Measurements from ENCODE around the gene VTN.

VTN gene

DNA sequence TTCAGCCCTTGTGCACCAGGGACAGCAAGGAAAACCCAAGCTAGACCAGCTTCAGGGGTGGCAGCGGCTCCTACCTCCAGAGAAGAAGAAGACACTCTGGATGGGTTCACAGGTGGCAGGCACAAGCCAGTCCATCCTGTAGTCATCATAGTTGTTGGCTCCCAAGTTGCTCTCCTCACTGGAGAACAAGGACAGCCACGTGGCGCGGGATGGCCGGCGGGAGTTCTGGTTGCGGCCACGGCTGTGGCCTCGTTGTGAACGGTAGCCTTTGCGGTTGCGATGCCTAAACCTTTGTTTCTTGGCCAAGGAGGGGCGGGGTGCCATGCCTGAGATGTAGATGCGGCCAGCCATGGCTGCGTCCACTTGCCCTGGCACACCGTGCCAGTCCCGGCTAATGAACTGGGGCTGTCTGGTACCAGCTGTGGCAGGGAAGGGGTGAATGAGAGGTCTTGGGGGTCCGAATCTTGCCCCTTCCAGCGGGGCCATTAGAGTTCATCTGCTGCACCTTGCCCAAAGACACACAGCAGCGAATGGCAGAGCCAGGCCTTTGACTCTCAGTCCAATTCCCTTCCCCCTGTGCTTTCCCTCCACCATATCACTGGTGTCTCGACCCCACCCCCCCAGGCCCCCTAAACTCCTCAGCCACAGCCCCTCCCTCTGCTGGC is 2.3 kb downstream of the VTN start:
- no peak for DNase-seq

DNA sequence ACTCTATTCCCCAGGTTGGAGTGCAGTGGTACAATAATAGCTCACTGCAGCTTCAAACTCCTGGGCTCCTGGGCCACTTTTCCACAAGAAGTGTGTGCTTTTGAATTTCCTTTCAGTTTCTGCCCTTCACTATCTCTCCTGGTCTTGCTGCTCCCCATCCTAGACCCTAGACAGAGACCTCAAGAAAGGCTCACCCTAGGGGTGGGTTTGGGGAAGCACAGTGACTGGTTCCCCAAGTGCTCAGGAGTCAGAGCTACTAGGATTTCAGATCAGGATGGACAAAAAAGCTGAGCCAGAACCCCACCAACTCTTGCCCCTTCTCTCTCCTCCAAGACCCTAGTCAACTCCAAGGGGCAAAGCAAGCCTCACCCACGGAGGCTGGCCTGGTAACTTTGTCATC is 3.5 kb downstream of the VTN start:
- DNase-seq = no peak

DNA sequence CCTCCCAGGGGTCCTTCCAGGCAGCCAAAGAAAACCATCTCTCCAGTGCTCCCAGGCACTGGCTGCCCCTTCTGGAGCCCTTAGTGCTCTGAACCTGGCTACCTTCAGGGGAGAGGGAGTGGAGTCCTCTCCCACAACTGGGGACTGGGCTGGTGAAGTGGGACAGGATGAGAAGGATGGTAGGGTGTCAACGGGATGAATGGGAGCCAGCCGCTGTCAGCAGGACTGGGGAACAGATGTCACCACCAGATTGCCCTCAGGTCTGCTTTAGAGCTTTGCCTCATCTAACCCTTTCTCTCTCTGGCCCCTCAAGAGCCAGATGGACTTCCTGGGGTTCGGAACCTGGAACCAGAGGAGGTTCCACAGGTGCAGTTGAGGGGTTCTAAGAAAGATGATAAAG is 4.6 kb downstream of the VTN start:
- no peak for DNase-seq

- DNase-seq = no peak
These were observed 5.3 kb downstream of the VTN start, which contains the start of gene SEBOX for GRCh38 chr17:28364665-28365363. Gene SEBOX (minus strand): TSS chr17:28365199. CDS start chr17:28365151, 48 bp downstream.

DNA sequence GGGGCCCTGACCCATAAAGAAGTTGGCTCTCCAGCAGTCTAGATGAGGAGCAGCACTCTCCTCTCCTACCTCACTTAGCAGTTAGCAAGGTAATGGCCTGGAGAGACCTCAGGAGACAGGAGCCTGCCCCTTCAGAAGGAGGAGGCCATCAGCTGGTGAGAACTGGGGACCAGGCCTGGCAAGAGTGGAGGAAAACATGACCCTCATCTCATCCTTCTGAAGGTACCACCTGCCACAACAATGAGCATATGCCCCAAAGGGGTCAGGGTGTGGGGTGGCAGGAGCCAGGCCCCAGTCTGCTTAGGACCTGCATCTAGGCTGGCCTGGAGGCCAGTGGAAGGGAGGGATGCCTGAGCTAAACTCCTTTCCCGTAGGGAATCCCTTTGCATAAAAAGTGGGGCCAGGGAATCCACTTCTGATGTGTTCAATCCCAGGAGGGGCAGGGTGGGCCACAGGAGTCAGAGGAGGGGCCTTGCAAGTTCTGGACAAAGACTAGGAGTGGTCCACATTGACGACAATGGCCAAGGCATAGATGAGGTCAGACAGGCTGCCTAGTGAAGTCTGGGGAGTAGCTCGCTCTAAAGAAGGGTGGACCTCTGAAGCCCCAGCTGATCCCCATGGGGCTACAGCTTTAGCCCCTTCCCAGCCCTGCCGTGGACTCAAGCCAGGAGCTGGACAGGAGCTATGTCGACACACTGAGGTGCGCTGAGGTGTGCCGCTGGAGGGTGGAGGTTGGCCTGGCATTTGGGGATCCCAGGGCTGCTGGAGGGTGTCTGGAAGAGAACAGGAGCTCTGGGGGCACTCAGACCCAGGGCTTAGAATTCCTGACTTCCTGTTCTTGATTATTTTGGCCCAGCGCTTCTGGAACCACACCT is 6.1 kb downstream of the VTN start:
- DNase-seq = no peak

- DNase-seq = no peak
These were observed 6.9 kb downstream of the VTN start for GRCh38 chr17:28363186-28363585.

DNA sequence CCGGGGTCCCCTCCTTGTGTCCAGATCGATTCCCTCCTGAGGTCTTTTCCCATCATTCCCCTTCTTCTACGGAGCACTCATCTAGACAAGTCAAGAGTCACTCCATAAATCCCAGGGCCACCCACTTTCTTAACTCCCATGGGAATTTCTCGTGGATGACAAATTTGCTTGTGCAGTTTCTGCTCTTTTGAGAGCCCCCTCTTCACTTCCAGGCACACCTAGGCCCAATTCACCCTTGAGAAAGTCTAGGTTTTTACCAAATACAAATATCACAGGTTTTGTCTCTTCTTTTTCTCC is 12.3 kb downstream of the VTN start:
- DNase-seq = no peak

GRCh38 chr17:28357061-28357900 is 12.8 kb downstream of the VTN start, which contains the start of gene POLDIP2:
Gene POLDIP2 (minus strand): TSS chr17:28357527. CDS start chr17:28357448, 79 bp downstream.
- DNase-seq = peak; percentile 90

DNA sequence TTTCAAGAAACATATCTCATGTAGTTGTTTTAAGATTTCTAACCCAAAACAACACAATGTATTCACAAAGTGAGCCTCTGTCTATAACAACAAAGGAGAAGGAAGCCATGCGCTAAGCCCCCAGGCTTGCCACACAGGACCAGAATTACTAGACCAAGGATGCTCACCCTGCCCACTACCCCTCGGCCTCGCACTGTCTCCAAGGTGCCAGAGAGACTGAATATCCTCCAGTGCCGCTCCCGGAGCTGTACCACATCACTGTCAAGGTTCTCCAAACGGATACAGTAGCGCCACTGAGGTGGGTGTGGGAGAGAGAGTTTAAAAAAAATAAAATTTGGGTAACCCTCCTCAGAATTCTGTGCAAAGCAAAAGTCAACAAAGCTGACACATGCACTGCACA is 19.8 kb downstream of the VTN start:
- DNase-seq = no peak

GRCh38 chr17:28348979-28349378 is 21.1 kb downstream of the VTN start:
- DNase-seq = no peak

GRCh38 chr17:28347261-28347891 is 22.7 kb downstream of the VTN start:
- no peak for DNase-seq

GRCh38 chr17:28346746-28347246 is 23.3 kb downstream of the VTN start:
- DNase-seq = peak; percentile 18

- DNase-seq = no peak
These were observed 23.9 kb downstream of the VTN start for GRCh38 chr17:28346199-28346580.

- DNase-seq = no peak
These were observed 24.5 kb downstream of the VTN start for GRCh38 chr17:28345419-28346198.

- DNase-seq = no peak
These were observed 25.6 kb downstream of the VTN start for GRCh38 chr17:28344435-28344901.

DNA sequence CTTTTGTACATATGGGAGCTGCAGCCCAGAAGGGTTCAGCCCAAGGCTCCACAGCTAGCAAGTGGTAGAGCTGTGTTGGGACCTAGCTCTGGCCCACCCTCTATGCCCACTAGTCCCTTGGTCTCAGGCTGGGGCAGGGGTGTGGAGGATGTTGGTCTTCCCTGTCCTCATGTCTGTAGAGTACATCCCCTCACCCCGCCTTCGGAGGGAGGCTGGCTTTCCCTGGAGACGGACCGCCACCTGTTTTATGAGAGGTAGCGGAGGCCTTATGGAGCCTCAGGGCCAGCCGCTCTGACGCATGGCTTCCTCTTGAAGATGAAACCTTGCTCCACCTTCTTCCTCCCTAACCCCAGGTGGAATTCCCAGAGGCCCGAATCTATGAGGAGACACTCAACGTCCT is 26.1 kb downstream of the VTN start:
- DNase-seq = no peak

- no peak for DNase-seq
These were observed 26.6 kb downstream of the VTN start for GRCh38 chr17:28343491-28343932.

DNA sequence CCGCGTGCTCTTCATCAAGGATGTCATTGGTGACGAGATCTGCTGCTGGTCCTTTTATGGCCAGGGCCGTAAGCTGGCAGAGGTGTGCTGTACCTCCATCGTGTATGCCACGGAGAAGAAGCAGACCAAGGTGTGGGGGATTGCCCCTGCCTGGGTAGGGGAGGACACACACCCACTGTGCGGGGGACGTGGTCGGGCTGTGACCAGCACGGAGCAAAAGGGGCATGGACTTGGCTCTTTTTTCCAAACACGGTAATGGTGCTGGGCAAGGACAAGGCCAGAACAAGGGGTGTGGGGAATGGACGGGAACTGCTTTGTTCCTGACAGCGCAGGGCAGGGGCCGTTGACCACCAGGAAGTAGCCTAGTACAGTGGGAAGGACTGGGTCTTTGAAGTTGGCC is 27.8 kb downstream of the VTN start:
- DNase-seq = no peak

GRCh38 chr17:28341516-28341915 is 28.6 kb downstream of the VTN start:
- DNase-seq = no peak

DNA sequence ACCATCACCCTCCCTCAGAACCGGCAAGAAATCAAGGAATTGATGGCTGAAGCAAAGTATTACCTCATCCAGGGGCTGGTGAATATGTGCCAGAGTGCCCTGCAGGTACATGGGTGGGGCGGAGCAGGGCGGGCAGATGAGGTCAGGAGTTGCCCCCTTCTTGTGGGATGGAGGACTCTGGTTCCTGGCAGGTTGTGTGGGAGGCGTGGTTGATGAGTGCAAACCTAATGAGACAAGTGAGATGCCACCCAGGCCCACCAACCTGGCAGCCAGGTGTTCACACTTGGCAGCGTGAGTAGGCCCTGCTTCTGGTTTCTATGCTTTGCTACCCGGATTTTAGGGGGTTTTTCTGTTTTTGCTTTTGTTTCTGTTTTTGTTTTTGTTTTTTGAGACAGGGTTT is 29.7 kb downstream of the VTN start:
- DNase-seq = no peak

DNA sequence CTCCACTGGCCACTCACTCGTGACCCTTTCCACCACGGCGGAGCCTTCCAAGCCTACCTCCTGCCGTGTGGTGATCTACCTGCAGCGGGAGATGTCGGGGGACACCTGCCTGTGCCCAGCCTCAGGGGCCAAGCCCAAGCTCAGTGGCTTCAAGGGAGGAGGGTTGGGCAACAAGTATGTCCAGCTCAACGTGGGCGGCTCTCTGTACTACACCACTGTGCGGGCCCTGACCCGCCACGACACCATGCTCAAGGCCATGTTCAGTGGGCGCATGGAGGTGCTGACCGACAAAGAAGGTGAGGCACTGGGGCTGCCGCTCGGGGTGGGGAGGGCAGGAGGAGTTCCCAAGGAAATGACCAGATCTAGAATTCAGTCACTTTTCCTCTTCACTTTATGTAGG is 30.7 kb downstream of the VTN start:
- DNase-seq = no peak

Data from MV-4-11 (cell line).